ENCODE data around the gene SPARC. TPM values are rescaled to one million over a fixed set of nuclear protein-coding genes. Genes with fewer than 3 reads are reported as not detected.

SPARC gene
- total RNA-seq, 2 experiments from 2014 or later, result 0.78 to 0.80 TPM

GRCh38 chr5:151679421-151680155 lies 7.1 kb downstream of the SPARC start:
- Mint-ChIP-seq H3K36me3 (ENCODE audit: low read depth) (no peaks in the 10 kb centered on the region), H3K9me3 (no peaks in the 10 kb centered on the region), H3K27me3 (peaks cover under 1% of the 10 kb centered on the region), H3K4me1 (ENCODE audit: low read depth) (no peaks in the 10 kb centered on the region), H3K27ac (no peak overlapping the region), H3K4me3 (no peak overlapping the region)
- no peak overlapping the region for H3K4me3 ChIP-seq (ENCODE audit: low read length)
- intact Hi-C loops (cut with DNase I, micrococcal nuclease), result no loop called here
- peaks cover 0 to 3% of the 10 kb centered on the region in 2 experiments for H3K9me3 ChIP-seq (ENCODE audit: control insufficient read depth in 1 of 2, insufficient read depth in 1 of 2, low read length in 2 of 2)
- no peak for ATAC-seq (ENCODE audit: poor library complexity)
- H3K27me3 ChIP-seq (ENCODE audit: control insufficient read depth in 1 of 2, insufficient read depth in 2 of 2, low read length in 2 of 2), result peaks cover 0 to 3% of the 10 kb centered on the region in 2 experiments
- DNase-seq, result no peak
- no peaks in the 10 kb centered on the region for H3K4me1 ChIP-seq (ENCODE audit: insufficient read depth, low read length)
- TF ChIP-seq, protein P1, sequence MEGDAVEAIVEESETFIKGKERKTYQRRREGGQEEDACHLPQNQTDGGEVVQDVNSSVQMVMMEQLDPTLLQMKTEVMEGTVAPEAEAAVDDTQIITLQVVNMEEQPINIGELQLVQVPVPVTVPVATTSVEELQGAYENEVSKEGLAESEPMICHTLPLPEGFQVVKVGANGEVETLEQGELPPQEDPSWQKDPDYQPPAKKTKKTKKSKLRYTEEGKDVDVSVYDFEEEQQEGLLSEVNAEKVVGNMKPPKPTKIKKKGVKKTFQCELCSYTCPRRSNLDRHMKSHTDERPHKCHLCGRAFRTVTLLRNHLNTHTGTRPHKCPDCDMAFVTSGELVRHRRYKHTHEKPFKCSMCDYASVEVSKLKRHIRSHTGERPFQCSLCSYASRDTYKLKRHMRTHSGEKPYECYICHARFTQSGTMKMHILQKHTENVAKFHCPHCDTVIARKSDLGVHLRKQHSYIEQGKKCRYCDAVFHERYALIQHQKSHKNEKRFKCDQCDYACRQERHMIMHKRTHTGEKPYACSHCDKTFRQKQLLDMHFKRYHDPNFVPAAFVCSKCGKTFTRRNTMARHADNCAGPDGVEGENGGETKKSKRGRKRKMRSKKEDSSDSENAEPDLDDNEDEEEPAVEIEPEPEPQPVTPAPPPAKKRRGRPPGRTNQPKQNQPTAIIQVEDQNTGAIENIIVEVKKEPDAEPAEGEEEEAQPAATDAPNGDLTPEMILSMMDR (IDR thresholded peaks at IDR 0.05), result no peak
- no peak overlapping the region for H3K27ac ChIP-seq (ENCODE audit: low read depth in 1 of 2, low read length in 2 of 2)
- POLR2A ChIA-PET, result no interaction called here
- CTCF ChIA-PET, result no interaction called here
- H3K36me3 ChIP-seq (ENCODE audit: insufficient read depth, low read length), result no peaks in the 10 kb centered on the region

GRCh38 chr5:151678713-151679112 lies 8.0 kb downstream of the SPARC start:
- H3K9me3 Mint-ChIP-seq, result no peaks in the 10 kb centered on the region
- no peak overlapping the region for H3K4me3 Mint-ChIP-seq
- Histone ChIP-seq H3K9me3 (ENCODE audit: control insufficient read depth in 1 of 2, insufficient read depth in 1 of 2, low read length in 2 of 2) (peaks cover 0 to 3% of the 10 kb centered on the region in 2 experiments), H3K4me3 (ENCODE audit: low read length) (no peak overlapping the region), H3K36me3 (ENCODE audit: insufficient read depth, low read length) (no peaks in the 10 kb centered on the region), H3K4me1 (ENCODE audit: insufficient read depth, low read length) (no peaks in the 10 kb centered on the region), H3K27me3 (ENCODE audit: control insufficient read depth in 1 of 2, insufficient read depth in 2 of 2, low read length in 2 of 2) (no peaks in the 10 kb centered on the region), H3K27ac (ENCODE audit: low read depth in 1 of 2, low read length in 2 of 2) (no peak overlapping the region)
- no peaks in the 10 kb centered on the region for H3K36me3 Mint-ChIP-seq (ENCODE audit: low read depth)
- ChIA-PET POLR2A (no interaction called here), CTCF (interaction anchor here (1.3 kb wide), 1 partner anchor 27 kb away, joined by 5 read pairs; no protein-coding TSS in a partner anchor)
- H3K27me3 Mint-ChIP-seq, result no peaks in the 10 kb centered on the region
- intact Hi-C loops (cut with DNase I, micrococcal nuclease), result no loop called here
- ATAC-seq (ENCODE audit: poor library complexity), result no peak
- TF ChIP-seq, protein P1 (IDR thresholded peaks at IDR 0.05), result no peak
- H3K4me1 Mint-ChIP-seq (ENCODE audit: low read depth), result no peaks in the 10 kb centered on the region
- no peak for DNase-seq
- no peak overlapping the region for H3K27ac Mint-ChIP-seq

DNA sequence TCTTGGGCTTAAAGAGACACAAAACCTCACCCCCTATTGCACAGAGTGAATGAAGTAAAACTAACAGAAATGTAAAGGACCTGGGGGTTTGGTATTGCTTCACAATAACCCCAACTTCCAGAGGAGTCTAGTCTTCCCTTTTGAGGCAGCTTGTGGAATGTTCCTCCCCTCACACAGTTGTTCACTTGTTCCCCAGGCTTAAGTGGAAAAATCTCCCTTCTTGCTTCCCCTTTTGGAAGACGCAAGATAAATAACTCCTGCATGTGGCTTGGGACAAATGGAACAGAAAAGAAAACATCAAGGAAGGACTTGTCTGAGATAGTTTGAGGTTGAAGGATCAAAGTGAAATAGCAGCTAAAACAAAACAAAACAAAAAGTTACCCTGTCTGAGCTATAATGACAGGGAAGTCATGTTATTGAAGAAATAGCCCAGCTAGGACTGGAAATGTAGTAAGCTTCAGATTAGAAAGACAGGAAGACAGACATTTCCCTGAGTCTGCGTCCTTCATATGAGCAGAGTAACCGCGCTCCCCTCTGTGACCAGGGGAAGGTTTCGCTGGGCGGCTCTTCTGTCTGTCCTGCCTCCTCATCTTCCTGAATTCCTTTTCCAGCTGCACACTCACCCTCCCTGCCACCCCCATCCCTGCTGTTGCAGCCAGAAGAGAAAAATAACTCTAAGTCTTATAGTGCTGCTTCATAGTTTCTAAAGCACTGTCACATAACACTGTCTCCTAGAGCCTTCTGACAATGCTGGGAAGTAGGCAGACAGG lies 8.8 kb downstream of the SPARC start:
- no peaks in the 10 kb centered on the region for H3K9me3 Mint-ChIP-seq
- H3K27ac ChIP-seq (ENCODE audit: low read depth in 1 of 2, low read length in 2 of 2), result no peak overlapping the region
- no peaks in the 10 kb centered on the region for H3K4me1 Mint-ChIP-seq (ENCODE audit: low read depth)
- no peaks in the 10 kb centered on the region for H3K27me3 Mint-ChIP-seq
- H3K4me1 ChIP-seq (ENCODE audit: insufficient read depth, low read length), result no peaks in the 10 kb centered on the region
- intact Hi-C loops (cut with DNase I, micrococcal nuclease), result no loop called here
- CTCF ChIA-PET, result interaction anchor here (1.3 kb wide), 1 partner anchor 26 kb away, joined by 5 read pairs; no protein-coding TSS in a partner anchor
- H3K36me3 ChIP-seq (ENCODE audit: insufficient read depth, low read length), result no peaks in the 10 kb centered on the region
- no peak for ATAC-seq (ENCODE audit: poor library complexity)
- TF ChIP-seq, protein P1 (IDR thresholded peaks at IDR 0.05), result no peak
- POLR2A ChIA-PET, result no interaction called here
- DNase-seq, result no peak
- no peak overlapping the region for H3K27ac Mint-ChIP-seq
- H3K4me3 ChIP-seq (ENCODE audit: low read length), result no peak overlapping the region
- H3K27me3 ChIP-seq (ENCODE audit: control insufficient read depth in 1 of 2, insufficient read depth in 2 of 2, low read length in 2 of 2), result no peaks in the 10 kb centered on the region
- H3K4me3 Mint-ChIP-seq, result no peak overlapping the region
- no peaks in the 10 kb centered on the region for H3K36me3 Mint-ChIP-seq (ENCODE audit: low read depth)
- peaks cover 0 to 3% of the 10 kb centered on the region in 2 experiments for H3K9me3 ChIP-seq (ENCODE audit: control insufficient read depth in 1 of 2, insufficient read depth in 1 of 2, low read length in 2 of 2)

Data from CD4-positive, alpha-beta T cell (primary cell).